ENCODE measurements around the gene UFL1. TPM values are rescaled to one million over a fixed set of nuclear protein-coding genes. Genes with fewer than 3 reads are reported as not detected.

Gene UFL1
- total RNA-seq, 2 experiments from 2014 or later, result 28.8 to 29.7 TPM

DNA sequence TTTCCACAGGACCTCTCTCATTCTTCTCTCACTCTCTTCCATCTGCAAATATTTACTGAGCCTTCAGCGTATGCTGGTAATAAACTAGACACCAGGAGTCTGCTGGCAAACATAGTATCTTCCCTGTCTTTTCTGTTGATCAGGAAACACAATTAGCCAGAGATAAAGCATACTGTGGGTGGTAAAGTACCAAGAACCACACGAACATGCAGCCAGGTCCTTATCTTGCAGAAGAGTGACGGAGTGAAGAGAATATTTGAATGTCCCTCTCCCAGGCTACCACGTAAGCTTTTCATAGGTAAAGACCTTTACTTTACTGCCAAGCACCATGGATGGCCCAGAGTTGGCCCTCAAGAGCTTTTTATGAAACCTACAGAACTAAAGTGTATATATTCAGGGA, 54.6 kb downstream of the UFL1 start:
- H3K4me1 Mint-ChIP-seq (ENCODE audit: low read depth), result no peaks in the 10 kb centered on the region
- POLR2A ChIA-PET, result no interaction called here
- CTCF ChIA-PET, result no interaction called here

DNA sequence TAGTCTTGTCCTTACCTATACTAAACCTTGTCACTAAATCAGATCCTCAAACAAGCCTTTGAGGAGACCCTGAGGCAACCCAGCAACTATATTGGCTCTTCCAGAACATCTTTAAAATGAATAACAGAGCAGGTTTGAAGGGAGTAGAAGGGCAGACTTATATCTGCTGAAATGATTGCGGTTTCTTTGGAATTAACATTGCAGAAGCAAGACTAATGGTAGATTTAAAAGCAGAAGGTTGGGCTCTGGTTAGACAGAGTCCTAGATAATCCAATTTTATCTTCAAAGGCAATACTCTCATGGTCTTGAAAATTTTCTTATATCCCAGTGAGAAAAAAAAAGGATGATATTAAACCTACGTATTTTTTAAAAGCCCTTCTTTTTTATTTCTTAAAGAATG, 60.4 kb downstream of the UFL1 start:
- POLR2A ChIA-PET, result no interaction called here
- no peak overlapping the region for H3K27ac Mint-ChIP-seq
- CTCF ChIA-PET, result no interaction called here

More for the DNA sequence above, 54.6 kb downstream of the UFL1 start:
- peaks cover 11% of the 10 kb centered on the region for H3K27me3 Mint-ChIP-seq
- no peak overlapping the region for H3K4me3 Mint-ChIP-seq
- no peak for DNase-seq
- H3K27ac Mint-ChIP-seq, result no peak overlapping the region
- H3K36me3 Mint-ChIP-seq, result no peaks in the 10 kb centered on the region
- peaks cover 5% of the 10 kb centered on the region for H3K9me3 Mint-ChIP-seq
- intact Hi-C loops (cut with micrococcal nuclease), result no loop called here

DNA sequence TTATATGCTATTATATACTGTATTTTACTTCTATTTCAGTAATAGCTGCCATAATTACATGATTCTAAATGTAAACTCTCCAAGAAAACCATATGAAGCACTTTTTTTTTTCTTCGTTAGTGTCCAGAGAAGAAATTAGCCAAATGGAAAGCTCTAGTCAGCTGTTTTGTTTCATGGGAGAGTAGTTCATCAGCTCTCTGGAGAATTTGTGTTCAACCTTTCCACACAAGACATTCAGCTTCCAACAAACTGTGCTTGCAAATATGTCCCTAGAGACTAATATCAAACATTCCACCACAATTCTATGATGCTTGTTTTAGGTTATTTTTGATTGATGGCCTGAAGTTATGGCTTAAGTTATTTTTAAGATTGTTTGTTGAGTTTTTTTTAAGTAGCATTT, 60.8 kb downstream of the UFL1 start:
- intact Hi-C loops (cut with micrococcal nuclease), result no loop called here
- Mint-ChIP-seq H3K27ac (no peak overlapping the region), H3K36me3 (no peaks in the 10 kb centered on the region), H3K9me3 (no peaks in the 10 kb centered on the region), H3K4me1 (ENCODE audit: low read depth) (no peaks in the 10 kb centered on the region), H3K27me3 (peaks cover 15% of the 10 kb centered on the region), H3K4me3 (no peak overlapping the region)
- POLR2A ChIA-PET, result no interaction called here
- no peak for DNase-seq
- CTCF ChIA-PET, result no interaction called here

More for the DNA sequence above, 60.4 kb downstream of the UFL1 start:
- Mint-ChIP-seq H3K4me3 (no peak overlapping the region), H3K9me3 (no peaks in the 10 kb centered on the region), H3K27me3 (peaks cover 15% of the 10 kb centered on the region), H3K36me3 (no peaks in the 10 kb centered on the region), H3K4me1 (ENCODE audit: low read depth) (no peaks in the 10 kb centered on the region)
- no peak for DNase-seq
- intact Hi-C loops (cut with micrococcal nuclease), result no loop called here

DNA sequence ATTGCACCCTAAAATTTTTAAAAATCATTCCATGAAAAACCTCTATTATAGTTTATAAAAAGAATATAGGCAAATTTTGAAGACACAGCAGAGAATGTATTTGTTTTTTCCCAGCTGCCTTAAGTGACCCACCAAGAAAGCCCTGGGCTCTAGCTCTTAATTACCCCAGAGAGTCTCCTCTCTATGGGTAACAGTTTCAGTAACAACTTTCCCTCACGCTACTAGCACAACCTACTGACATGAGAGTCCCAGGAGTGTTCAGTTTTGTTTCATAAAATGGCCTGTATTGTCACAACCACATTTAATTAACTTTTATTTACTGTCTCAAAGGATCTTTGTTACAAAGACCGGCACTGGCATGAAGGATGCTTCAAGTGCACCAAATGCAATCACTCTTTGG, 82.8 kb downstream of the UFL1 start:
- CTCF ChIA-PET, result no interaction called here
- no peak for DNase-seq
- Mint-ChIP-seq H3K36me3 (no peaks in the 10 kb centered on the region), H3K4me1 (ENCODE audit: low read depth) (no peaks in the 10 kb centered on the region), H3K4me3 (no peak overlapping the region), H3K27me3 (peaks cover 10% of the 10 kb centered on the region), H3K9me3 (no peaks in the 10 kb centered on the region), H3K27ac (no peak overlapping the region)
- intact Hi-C loops (cut with micrococcal nuclease), result no loop called here
- POLR2A ChIA-PET, result no interaction called here

Other genes with a start within 250 kb of the UFL1 start
- gene FHL5, start 41.3 kb downstream of the UFL1 start, total RNA-seq, result not detected

Data from activated CD4-positive, alpha-beta memory T cell treated with anti-CD3 and anti-CD28 coated beads for 36 hours (primary cell).